HEK293 (cell line): Measurements from ENCODE around the gene STK32A.

ENCODE experiments used
- CTCF ChIA-PET: fragments of 350-600 bp; formaldehyde crosslinking; extraction: SDS; loops from one replicate; lab custom pipeline; 2021; ENCODE audit warnings: antibody characterized with exemption; lab: Yijun Ruan, JAX
- POLR2A ChIA-PET: fragments of 300-600 bp; formaldehyde crosslinking; extraction: SDS; loops from one replicate; lab custom pipeline; 2020; ENCODE audit warnings: antibody characterized with exemption, inconsistent platforms; lab: Yijun Ruan, JAX
- H3K27ac ChIP-seq: fragments of 200-500 bp; sonication (Bioruptor generic); 2 replicates; pipeline ENCODE4 v1.5.1; 2014; ENCODE audit warnings: low read depth, low read length, control low read depth, inconsistent platforms; ENCODE audit errors: extremely low read depth
- H3K36me3 ChIP-seq, 2 experiments: fragments of 200-500 bp in 1 of 2; sonication (Bioruptor generic) in 1 of 2; 1 replicate in 1 of 2; 2 replicates in 1 of 2; pipeline ENCODE4 v1.5.1; 2014 to 2017; ENCODE audit warnings: inconsistent platforms in 2 of 2, low read length in 2 of 2; ENCODE audit not compliant: control insufficient read depth in 2 of 2, insufficient read depth in 1 of 2
- H3K4me1 ChIP-seq: fragments of 200-500 bp; sonication (Bioruptor generic); 2 replicates; pipeline ENCODE4 v1.5.1; 2014; ENCODE audit warnings: mild to moderate bottlenecking, low read length, inconsistent platforms; ENCODE audit not compliant: control insufficient read depth, insufficient read depth
- H3K4me3 ChIP-seq: 2 replicates; pipeline ENCODE4 v1.5.1; 2011; ENCODE audit warnings: low read depth, mild to moderate bottlenecking, control low read depth, low read length, moderate library complexity
- H3K9me3 ChIP-seq: fragments of 200-500 bp; sonication (Bioruptor generic); 2 replicates; pipeline ENCODE4 v1.5.1; 2014; ENCODE audit warnings: low read depth, low read length, inconsistent platforms; ENCODE audit not compliant: control insufficient read depth, insufficient read depth
- EGR2 ChIP-seq: fragments of 450-650 bp; formaldehyde crosslinking; IDR thresholded peaks from 2 replicates; pipeline ENCODE4 v1.5.1; 2016; ENCODE audit warnings: low read depth, missing biosample characterization, missing genetic modification characterization
- GFI1B ChIP-seq: fragments of 450-650 bp; formaldehyde crosslinking; IDR thresholded peaks from 2 replicates; pipeline ENCODE4 v1.5.1; 2016; ENCODE audit warnings: missing biosample characterization, missing genetic modification characterization
- GLI2 ChIP-seq: fragments of 450-650 bp; formaldehyde crosslinking; IDR thresholded peaks from 2 replicates; pipeline ENCODE4; 2017; ENCODE audit warnings: missing biosample characterization, missing genetic modification characterization, low read depth, borderline replicate concordance
- GLIS1 ChIP-seq: fragments of 450-650 bp; formaldehyde crosslinking; IDR thresholded peaks from 2 replicates; pipeline ENCODE4 v1.5.1; 2016; ENCODE audit warnings: missing biosample characterization, missing genetic modification characterization
- GLIS2 ChIP-seq: fragments of 450-650 bp; formaldehyde crosslinking; IDR thresholded peaks from 2 replicates; pipeline ENCODE4 v1.5.1; 2016; ENCODE audit warnings: missing biosample characterization, missing genetic modification characterization
- KLF8 ChIP-seq: fragments of 450-650 bp; formaldehyde crosslinking; IDR thresholded peaks from 2 replicates; pipeline ENCODE4 v1.5.1; 2016; ENCODE audit warnings: missing biosample characterization, missing genetic modification characterization
- MZF1 ChIP-seq: fragments of 450-650 bp; formaldehyde crosslinking; IDR thresholded peaks from 2 replicates; pipeline ENCODE4 v1.5.1; 2017; ENCODE audit warnings: missing biosample characterization, missing genetic modification characterization, borderline replicate concordance
- ZFP41 ChIP-seq: fragments of 450-650 bp; formaldehyde crosslinking; IDR thresholded peaks from 2 replicates; pipeline ENCODE4 v1.5.1; 2016; ENCODE audit warnings: missing biosample characterization, missing genetic modification characterization, borderline replicate concordance
- ZNF10 ChIP-seq: fragments of 450-650 bp; formaldehyde crosslinking; IDR thresholded peaks from 2 replicates; pipeline ENCODE4 v1.5.1; 2017; ENCODE audit warnings: missing biosample characterization, missing genetic modification characterization
- ZNF146 ChIP-seq: fragments of 450-650 bp; formaldehyde crosslinking; IDR thresholded peaks from 2 replicates; pipeline ENCODE4 v1.5.1; 2016; ENCODE audit warnings: missing biosample characterization, missing genetic modification characterization
- ZNF155 ChIP-seq: fragments of 450-650 bp; formaldehyde crosslinking; IDR thresholded peaks from 2 replicates; pipeline ENCODE4 v1.5.1; 2016; ENCODE audit warnings: missing biosample characterization, missing genetic modification characterization
- ZNF174 ChIP-seq: fragments of 450-650 bp; formaldehyde crosslinking; IDR thresholded peaks from 2 replicates; pipeline ENCODE4 v1.5.0; 2017; ENCODE audit warnings: missing biosample characterization, mild to moderate bottlenecking, missing genetic modification characterization
- ZNF2 ChIP-seq: fragments of 450-650 bp; formaldehyde crosslinking; IDR thresholded peaks from 2 replicates; pipeline ENCODE4 v1.5.1; 2016; ENCODE audit warnings: missing biosample characterization, missing genetic modification characterization
- ZNF211 ChIP-seq: fragments of 450-650 bp; formaldehyde crosslinking; IDR thresholded peaks from 2 replicates; pipeline ENCODE4 v1.5.1; 2016; ENCODE audit warnings: low read depth, missing biosample characterization, missing genetic modification characterization
- ZNF501 ChIP-seq: fragments of 450-650 bp; formaldehyde crosslinking; IDR thresholded peaks from 2 replicates; pipeline ENCODE4 v1.5.1; 2016; ENCODE audit warnings: missing biosample characterization, missing genetic modification characterization
- ZNF555 ChIP-seq: fragments of 450-650 bp; formaldehyde crosslinking; conservative IDR thresholded peaks from 2 replicates; pipeline ENCODE4 v1.5.1; 2017; ENCODE audit warnings: missing biosample characterization, mild to moderate bottlenecking, missing genetic modification characterization, inconsistent platforms
- ZNF585B ChIP-seq: fragments of 450-650 bp; formaldehyde crosslinking; IDR thresholded peaks from 2 replicates; pipeline ENCODE4 v1.5.1; 2016; ENCODE audit warnings: missing biosample characterization, missing genetic modification characterization
- ZNF664 ChIP-seq: fragments of 450-650 bp; formaldehyde crosslinking; IDR thresholded peaks from 2 replicates; pipeline ENCODE4 v1.5.1; 2016; ENCODE audit warnings: missing biosample characterization, missing genetic modification characterization
- ZNF791 ChIP-seq: fragments of 450-650 bp; formaldehyde crosslinking; IDR thresholded peaks from 2 replicates; pipeline ENCODE4 v1.5.1; 2016; ENCODE audit warnings: missing biosample characterization, missing genetic modification characterization
- ZSCAN16 ChIP-seq: fragments of 450-650 bp; formaldehyde crosslinking; IDR thresholded peaks from 2 replicates; pipeline ENCODE4 v1.5.1; 2016; ENCODE audit warnings: missing biosample characterization, missing genetic modification characterization
- TF ChIP-seq, protein P1 (sequence below): fragments of 450-650 bp; formaldehyde crosslinking; IDR thresholded peaks from 2 replicates; pipeline ENCODE4 v1.5.1; 2016; ENCODE audit warnings: missing biosample characterization, missing genetic modification characterization
- TF ChIP-seq, protein P2 (sequence below): sonication (generic); formaldehyde crosslinking; IDR thresholded peaks from 2 replicates; pipeline ENCODE4 v1.8.1; 2022; ENCODE audit warnings: mild to moderate bottlenecking, moderate library complexity, missing genetic modification reagents
- TF ChIP-seq, protein P3 (sequence below): fragments of 450-650 bp; formaldehyde crosslinking; IDR thresholded peaks from 2 replicates; pipeline ENCODE4 v1.5.1; 2016; ENCODE audit warnings: missing biosample characterization, missing genetic modification characterization
- TF ChIP-seq, protein P4 (sequence below): IDR thresholded peaks from 2 replicates; pipeline ENCODE4 v1.6.1; 2011; ENCODE audit warnings: mild to moderate bottlenecking, low read depth, low read length, borderline replicate concordance
- TF ChIP-seq, protein P5 (sequence below): fragments of 450-650 bp; formaldehyde crosslinking; IDR thresholded peaks from 2 replicates; pipeline ENCODE4 v1.5.1; 2016; ENCODE audit warnings: missing biosample characterization, missing genetic modification characterization

STK32A gene

DNA sequence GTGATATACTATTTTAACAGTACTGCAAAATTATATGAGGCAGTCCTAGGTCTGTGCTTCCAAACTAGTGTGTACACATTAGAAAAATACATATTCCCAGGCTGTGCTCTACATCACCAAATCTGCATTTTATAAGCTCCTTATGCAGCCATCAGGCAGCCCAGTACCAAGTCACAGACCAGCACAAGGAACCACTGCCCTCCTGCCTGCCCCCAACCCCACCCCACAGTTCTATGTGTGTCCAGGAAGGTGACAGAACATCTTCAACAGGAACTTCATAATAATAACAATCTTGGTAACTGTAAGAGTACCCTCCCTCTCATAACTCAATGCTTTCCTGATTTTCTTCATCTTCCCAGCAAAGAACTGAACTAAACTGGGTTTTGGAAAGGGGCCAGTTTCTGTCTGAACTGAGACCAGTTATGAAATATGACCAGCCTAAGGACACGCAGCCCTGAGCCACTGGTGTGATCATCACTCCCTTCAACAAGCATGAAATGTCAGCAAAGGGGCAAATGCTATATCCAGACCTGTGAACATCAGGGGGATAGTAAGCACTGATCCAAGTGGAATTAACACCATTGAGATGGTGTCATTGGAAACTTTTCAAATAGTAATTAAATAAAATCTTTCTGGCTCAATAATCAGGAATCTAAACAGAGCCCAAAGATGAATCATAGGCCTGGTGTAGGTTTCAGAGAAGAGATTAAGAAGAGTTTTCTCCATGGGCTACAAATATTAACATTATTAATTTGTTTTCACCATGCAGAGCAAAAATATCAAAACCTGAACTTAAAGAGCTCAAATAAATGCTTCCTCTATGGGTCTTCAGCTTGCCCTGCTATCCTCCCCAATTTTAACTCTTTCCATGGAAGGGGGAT, 192.9 kb downstream of the STK32A start:
- H3K4me1 ChIP-seq: no peaks in the 10 kb centered on the region
- no peaks in the 10 kb centered on the region; a peak in 1 of 3 replicates for H3K36me3 ChIP-seq
- TF ChIP-seq ZNF146 (tag by site-specific recombination): no peak
- TF ChIP-seq GLIS1 (tag by site-specific recombination): no peak
- TF ChIP-seq ZNF211 (tag by site-specific recombination): no peak
- TF ChIP-seq ZNF501 (tag by site-specific recombination): no peak
- no peak for TF ChIP-seq ZSCAN16 (tag by site-specific recombination)
- TF ChIP-seq ZNF155 (tag by site-specific recombination): no peak
- TF ChIP-seq ZFP41 (tag by site-specific recombination): no peak
- no peak for TF ChIP-seq ZNF174 (tag by site-specific recombination)
- TF ChIP-seq, protein P1, sequence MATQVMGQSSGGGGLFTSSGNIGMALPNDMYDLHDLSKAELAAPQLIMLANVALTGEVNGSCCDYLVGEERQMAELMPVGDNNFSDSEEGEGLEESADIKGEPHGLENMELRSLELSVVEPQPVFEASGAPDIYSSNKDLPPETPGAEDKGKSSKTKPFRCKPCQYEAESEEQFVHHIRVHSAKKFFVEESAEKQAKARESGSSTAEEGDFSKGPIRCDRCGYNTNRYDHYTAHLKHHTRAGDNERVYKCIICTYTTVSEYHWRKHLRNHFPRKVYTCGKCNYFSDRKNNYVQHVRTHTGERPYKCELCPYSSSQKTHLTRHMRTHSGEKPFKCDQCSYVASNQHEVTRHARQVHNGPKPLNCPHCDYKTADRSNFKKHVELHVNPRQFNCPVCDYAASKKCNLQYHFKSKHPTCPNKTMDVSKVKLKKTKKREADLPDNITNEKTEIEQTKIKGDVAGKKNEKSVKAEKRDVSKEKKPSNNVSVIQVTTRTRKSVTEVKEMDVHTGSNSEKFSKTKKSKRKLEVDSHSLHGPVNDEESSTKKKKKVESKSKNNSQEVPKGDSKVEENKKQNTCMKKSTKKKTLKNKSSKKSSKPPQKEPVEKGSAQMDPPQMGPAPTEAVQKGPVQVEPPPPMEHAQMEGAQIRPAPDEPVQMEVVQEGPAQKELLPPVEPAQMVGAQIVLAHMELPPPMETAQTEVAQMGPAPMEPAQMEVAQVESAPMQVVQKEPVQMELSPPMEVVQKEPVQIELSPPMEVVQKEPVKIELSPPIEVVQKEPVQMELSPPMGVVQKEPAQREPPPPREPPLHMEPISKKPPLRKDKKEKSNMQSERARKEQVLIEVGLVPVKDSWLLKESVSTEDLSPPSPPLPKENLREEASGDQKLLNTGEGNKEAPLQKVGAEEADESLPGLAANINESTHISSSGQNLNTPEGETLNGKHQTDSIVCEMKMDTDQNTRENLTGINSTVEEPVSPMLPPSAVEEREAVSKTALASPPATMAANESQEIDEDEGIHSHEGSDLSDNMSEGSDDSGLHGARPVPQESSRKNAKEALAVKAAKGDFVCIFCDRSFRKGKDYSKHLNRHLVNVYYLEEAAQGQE (tag by site-specific recombination): no peak
- TF ChIP-seq, protein P2, sequence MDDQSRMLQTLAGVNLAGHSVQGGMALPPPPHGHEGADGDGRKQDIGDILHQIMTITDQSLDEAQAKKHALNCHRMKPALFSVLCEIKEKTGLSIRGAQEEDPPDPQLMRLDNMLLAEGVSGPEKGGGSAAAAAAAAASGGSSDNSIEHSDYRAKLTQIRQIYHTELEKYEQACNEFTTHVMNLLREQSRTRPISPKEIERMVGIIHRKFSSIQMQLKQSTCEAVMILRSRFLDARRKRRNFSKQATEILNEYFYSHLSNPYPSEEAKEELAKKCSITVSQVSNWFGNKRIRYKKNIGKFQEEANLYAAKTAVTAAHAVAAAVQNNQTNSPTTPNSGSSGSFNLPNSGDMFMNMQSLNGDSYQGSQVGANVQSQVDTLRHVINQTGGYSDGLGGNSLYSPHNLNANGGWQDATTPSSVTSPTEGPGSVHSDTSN: no peak
- no peak for TF ChIP-seq MZF1
- no peak for TF ChIP-seq ZNF791 (tag by site-specific recombination)
- no peak for TF ChIP-seq GLI2 (tag by site-specific recombination)
- TF ChIP-seq, protein P3, sequence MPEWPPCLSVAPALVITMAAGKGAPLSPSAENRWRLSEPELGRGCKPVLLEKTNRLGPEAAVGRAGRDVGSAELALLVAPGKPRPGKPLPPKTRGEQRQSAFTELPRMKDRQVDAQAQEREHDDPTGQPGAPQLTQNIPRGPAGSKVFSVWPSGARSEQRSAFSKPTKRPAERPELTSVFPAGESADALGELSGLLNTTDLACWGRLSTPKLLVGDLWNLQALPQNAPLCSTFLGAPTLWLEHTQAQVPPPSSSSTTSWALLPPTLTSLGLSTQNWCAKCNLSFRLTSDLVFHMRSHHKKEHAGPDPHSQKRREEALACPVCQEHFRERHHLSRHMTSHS (tag by site-specific recombination): no peak
- TF ChIP-seq GFI1B: no peak
- TF ChIP-seq EGR2: no peak
- H3K27ac ChIP-seq: no peak overlapping the region
- no peaks in the 10 kb centered on the region for H3K9me3 ChIP-seq
- no peak overlapping the region for H3K4me3 ChIP-seq
- ChIA-PET CTCF (interaction anchor here (0.6 to 0.7 kb wide), 2 partner anchors 207 to 395 kb away, joined by 3 to 4 read pairs; no protein-coding TSS in a partner anchor), POLR2A (no interaction called here)

DNA sequence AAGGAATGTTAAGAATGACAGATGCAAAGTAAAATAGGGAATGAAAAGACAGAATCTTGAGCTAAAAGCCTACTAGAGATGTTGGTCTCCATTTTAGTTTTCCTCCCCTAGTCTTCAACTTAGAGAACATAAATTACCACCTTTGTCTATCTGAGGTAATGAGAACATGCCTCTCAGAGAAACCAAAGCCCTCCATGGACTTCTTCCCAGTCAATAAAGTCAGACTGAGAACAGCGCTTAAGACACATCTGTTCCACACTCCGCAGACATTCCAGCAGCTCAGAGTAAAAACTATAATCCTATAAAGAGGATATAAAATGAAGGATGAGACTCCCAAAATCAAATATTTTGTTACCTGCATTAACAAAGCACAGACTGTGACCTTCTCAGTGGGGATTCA, 195.8 kb downstream of the STK32A start:
- H3K9me3 ChIP-seq: no peaks in the 10 kb centered on the region
- H3K36me3 ChIP-seq: no peaks in the 10 kb centered on the region
- no peaks in the 10 kb centered on the region for H3K4me1 ChIP-seq
- POLR2A ChIA-PET: no interaction called here
- no peak overlapping the region for H3K27ac ChIP-seq
- CTCF ChIA-PET: no interaction called here
- TF ChIP-seq MZF1: no peak
- no peak overlapping the region for H3K4me3 ChIP-seq

DNA sequence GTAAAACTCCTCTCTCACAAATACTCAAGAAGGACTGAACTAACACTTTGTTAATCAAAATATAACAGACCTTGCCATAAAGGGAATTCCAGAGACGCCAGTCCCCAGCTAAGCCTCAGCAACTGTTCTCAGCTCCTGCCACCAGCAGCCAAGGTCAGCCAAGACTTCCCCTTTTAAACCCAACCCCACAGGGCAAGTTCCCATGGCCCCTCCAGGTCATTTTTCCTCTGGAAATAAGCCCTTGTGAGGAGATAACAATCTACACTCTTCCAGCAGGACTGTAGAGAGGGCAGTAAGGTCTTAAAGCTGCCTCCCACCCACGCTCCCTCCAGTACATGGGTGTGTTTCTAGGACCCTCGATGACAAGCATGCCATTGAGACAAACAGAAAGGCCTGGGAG, 196.8 kb downstream of the STK32A start:
- no peaks in the 10 kb centered on the region for H3K36me3 ChIP-seq
- ChIA-PET CTCF (interaction anchor here (0.6 to 1.2 kb wide), 2 partner anchors 11 to 147 kb away, joined by 4 to 5 read pairs; no protein-coding TSS in a partner anchor), POLR2A (no interaction called here)
- no peaks in the 10 kb centered on the region for H3K9me3 ChIP-seq
- H3K4me1 ChIP-seq: no peaks in the 10 kb centered on the region
- H3K27ac ChIP-seq: no peak overlapping the region
- H3K4me3 ChIP-seq: no peak overlapping the region
- no peak for TF ChIP-seq ZNF585B (tag by site-specific recombination)
- no peak for TF ChIP-seq KLF8 (tag by site-specific recombination)
- no peak for TF ChIP-seq ZNF555 (tag by site-specific recombination)
- no peak for TF ChIP-seq GLIS2 (tag by site-specific recombination)
- TF ChIP-seq ZNF211 (tag by site-specific recombination): no peak
- TF ChIP-seq, protein P4, sequence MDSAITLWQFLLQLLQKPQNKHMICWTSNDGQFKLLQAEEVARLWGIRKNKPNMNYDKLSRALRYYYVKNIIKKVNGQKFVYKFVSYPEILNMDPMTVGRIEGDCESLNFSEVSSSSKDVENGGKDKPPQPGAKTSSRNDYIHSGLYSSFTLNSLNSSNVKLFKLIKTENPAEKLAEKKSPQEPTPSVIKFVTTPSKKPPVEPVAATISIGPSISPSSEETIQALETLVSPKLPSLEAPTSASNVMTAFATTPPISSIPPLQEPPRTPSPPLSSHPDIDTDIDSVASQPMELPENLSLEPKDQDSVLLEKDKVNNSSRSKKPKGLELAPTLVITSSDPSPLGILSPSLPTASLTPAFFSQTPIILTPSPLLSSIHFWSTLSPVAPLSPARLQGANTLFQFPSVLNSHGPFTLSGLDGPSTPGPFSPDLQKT: no peak
- no peak for TF ChIP-seq ZNF664 (tag by site-specific recombination)
- TF ChIP-seq, protein P5, sequence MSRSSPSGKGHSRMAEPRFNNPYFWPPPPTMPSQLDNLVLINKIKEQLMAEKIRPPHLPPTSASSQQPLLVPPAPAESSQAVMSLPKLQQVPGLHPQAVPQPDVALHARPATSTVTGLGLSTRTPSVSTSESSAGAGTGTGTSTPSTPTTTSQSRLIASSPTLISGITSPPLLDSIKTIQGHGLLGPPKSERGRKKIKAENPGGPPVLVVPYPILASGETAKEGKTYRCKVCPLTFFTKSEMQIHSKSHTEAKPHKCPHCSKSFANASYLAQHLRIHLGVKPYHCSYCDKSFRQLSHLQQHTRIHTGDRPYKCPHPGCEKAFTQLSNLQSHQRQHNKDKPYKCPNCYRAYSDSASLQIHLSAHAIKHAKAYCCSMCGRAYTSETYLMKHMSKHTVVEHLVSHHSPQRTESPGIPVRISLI: no peak
- no peak for TF ChIP-seq ZNF10 (tag by site-specific recombination)
- TF ChIP-seq ZNF2 (tag by site-specific recombination): no peak
